Fibroblast of mammary gland (primary cell): ENCODE data around the gene TMEM126B.

Experiments
- DNase-seq: peaks from one replicate; pipeline ENCODE4 v3.0.0-alpha.2; 2010; ENCODE audit warnings: low read depth
- H3K4me3 ChIP-seq: 2 replicates; pipeline ENCODE4 v1.5.1; 2011; ENCODE audit warnings: low read depth, mild to moderate bottlenecking, low read length, moderate library complexity; ENCODE audit not compliant: control insufficient read depth
- CTCF ChIP-seq: conservative IDR thresholded peaks from 2 replicates; pipeline ENCODE4 v1.5.1; 2011; ENCODE audit warnings: low read depth, low read length, inconsistent platforms; ENCODE audit not compliant: control insufficient read depth, insufficient read depth

The TMEM126B gene

GRCh38 chr11:85672105-85672902 is 43.9 kb downstream of the TMEM126B start:
- H3K4me3 ChIP-seq: no peak overlapping the region
- no peak for TF ChIP-seq CTCF
- peak; percentile 28 for DNase-seq

- no peak for DNase-seq
- TF ChIP-seq CTCF: no peak
- no peak overlapping the region for H3K4me3 ChIP-seq
Observed at GRCh38 chr11:85673393-85673792, 45.0 kb downstream of the TMEM126B start.

- DNase-seq: no peak
- no peak for TF ChIP-seq CTCF
- H3K4me3 ChIP-seq: no peak overlapping the region
Observed at GRCh38 chr11:85679576-85679975, 51.2 kb downstream of the TMEM126B start.

- H3K4me3 ChIP-seq: no peak overlapping the region
- TF ChIP-seq CTCF: no peak
- DNase-seq: no peak
Observed at GRCh38 chr11:85680897-85681296, 52.5 kb downstream of the TMEM126B start.

GRCh38 chr11:85682330-85683305 is 54.2 kb downstream of the TMEM126B start:
- H3K4me3 ChIP-seq: peak overlapping the region; percentile 63
- peak; percentile 52 for DNase-seq
- no peak for TF ChIP-seq CTCF

- no peak for TF ChIP-seq CTCF
Observed at GRCh38 chr11:85685125-85685819, 56.9 kb downstream of the TMEM126B start.

More at GRCh38 chr11:85685125-85685819, 56.9 kb downstream of the TMEM126B start:
- H3K4me3 ChIP-seq: peak overlapping the region; percentile 70
- DNase-seq: peak; percentile 55
